Thymus (tissue), 11 donors: Measurements from ENCODE around the gene PNMA5. TPM values are rescaled to one million over a fixed set of nuclear protein-coding genes. Genes with fewer than 3 reads are reported as not detected.
"Not testable (repeated sequence)": the region's sequence is repeated elsewhere in the genome, so short reads cannot be mapped to it uniquely, and the experiment has no call there.

Experiments used
- DNase-seq, 9 donors: peaks; one replicate each; pipeline ENCODE4 v3.0.0-alpha.2; 2013; ENCODE audit warnings: low spot score in 9 of 9, low read depth in 6 of 9, missing footprints in 1 of 9
- H3K27ac ChIP-seq, 2 donors: one replicate each; pipeline ENCODE4 v1.5.1; 2013; ENCODE audit warnings: control low read depth in 1 of 2, low read depth in 1 of 2, low read length in 1 of 2, mild to moderate bottlenecking in 1 of 2, moderate library complexity in 1 of 2
- H3K27me3 ChIP-seq, 2 donors: one replicate each; pipeline ENCODE4 v1.5.1; 2013; ENCODE audit warnings: low read length in 1 of 2; ENCODE audit not compliant: control insufficient read depth in 2 of 2, insufficient read depth in 1 of 2
- H3K36me3 ChIP-seq, 2 donors: one replicate each; pipeline ENCODE4 v1.5.1; 2013; ENCODE audit warnings: low read length in 1 of 2, mild to moderate bottlenecking in 1 of 2, moderate library complexity in 1 of 2; ENCODE audit not compliant: control insufficient read depth in 2 of 2, insufficient read depth in 2 of 2
- H3K4me1 ChIP-seq, 2 donors: one replicate each; pipeline ENCODE4 v1.5.1; 2013; ENCODE audit warnings: low read length in 2 of 2; ENCODE audit not compliant: control insufficient read depth in 2 of 2, insufficient read depth in 2 of 2
- H3K4me3 ChIP-seq, 2 donors: one replicate each; pipeline ENCODE4 v1.5.1; 2013; ENCODE audit warnings: low read length in 2 of 2, control low read depth in 1 of 2, mild to moderate bottlenecking in 1 of 2
- H3K9me3 ChIP-seq, 2 donors: one replicate each; pipeline ENCODE4 v1.5.1; 2013; ENCODE audit warnings: low read length in 1 of 2, mild to moderate bottlenecking in 1 of 2; ENCODE audit not compliant: control insufficient read depth in 2 of 2, insufficient read depth in 1 of 2
- WGBS: extraction: QIAGEN DNeasy Blood & Tissue Kit; methylation state at CpG from one replicate; pipeline ENCODE4 v1.1.7; 2013; 5-methylcytosine and 5-hydroxymethylcytosine counted together
- polyA plus RNA-seq: library from polyadenylated mRNA; stranded (reverse); fragments of 200-250 nt; gene quantifications from one replicate; pipeline ENCODE4 v1.2.3, GENCODE V29; 2013
- total RNA-seq: library from RNA; stranded (reverse); fragments of 120-200 nt; gene quantifications from one replicate; pipeline ENCODE4 v1.2.4, GENCODE V29; 2013
- donor health status: healthy.

The PNMA5 gene
- total and polyA plus RNA-seq, 2 donors, result 0.25 TPM; not detected in 1

DNA sequence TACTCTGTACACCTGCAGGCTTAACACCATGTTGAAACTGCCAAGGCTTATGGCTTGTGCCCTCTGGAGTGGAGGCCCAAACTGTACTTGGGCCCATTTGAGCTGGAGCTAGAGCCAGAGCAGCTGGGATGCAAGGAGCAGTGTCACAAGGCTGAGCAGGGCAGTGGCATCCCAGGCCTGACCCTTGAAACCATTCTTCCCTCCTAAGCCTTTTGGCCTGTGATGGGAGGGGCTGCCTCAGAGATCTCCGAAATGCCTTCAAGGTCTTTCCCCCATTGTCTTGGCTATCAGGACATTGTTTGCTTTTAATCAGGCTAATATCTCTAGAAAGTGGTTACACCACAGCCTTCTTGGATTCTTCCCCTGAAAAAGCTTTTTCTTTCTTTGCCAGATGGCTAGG lies 10.9 kb upstream of the PNMA5 start:
- no peaks in the 10 kb centered on the region for H3K36me3 ChIP-seq
- H3K27me3 ChIP-seq, result no peaks in the 10 kb centered on the region
- no peaks in the 10 kb centered on the region for H3K4me1 ChIP-seq
- 100% methylated on average over 1 of the region's 1 CpG for WGBS
- no peak for DNase-seq
- H3K4me3 ChIP-seq, result no peak overlapping the region
- H3K27ac ChIP-seq, result no peak overlapping the region
- H3K9me3 ChIP-seq, result no peaks in the 10 kb centered on the region

DNA sequence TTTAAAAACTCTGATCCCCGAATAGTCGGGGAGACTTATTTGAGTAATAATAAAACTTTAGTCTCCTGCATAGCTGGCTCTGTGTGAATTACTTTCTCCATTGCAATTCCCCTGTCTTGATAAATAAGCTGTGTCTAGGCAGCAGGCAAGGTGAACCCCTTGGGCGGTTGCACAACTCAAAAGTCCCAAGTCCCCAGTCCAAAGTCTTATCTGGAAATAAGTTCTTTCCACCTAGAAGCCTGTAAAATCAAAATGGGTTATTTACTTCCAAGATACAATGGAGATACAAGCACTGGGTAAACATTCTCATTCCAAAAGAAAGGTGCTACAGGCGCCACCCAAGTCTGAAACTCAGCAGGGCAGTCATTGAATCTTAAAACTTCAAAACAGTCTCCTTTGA lies 10.1 kb upstream of the PNMA5 start:
- no peak for DNase-seq
- 98% methylated on average over 4 of the region's 4 CpGs for WGBS
- no peaks in the 10 kb centered on the region for H3K36me3 ChIP-seq

DNA sequence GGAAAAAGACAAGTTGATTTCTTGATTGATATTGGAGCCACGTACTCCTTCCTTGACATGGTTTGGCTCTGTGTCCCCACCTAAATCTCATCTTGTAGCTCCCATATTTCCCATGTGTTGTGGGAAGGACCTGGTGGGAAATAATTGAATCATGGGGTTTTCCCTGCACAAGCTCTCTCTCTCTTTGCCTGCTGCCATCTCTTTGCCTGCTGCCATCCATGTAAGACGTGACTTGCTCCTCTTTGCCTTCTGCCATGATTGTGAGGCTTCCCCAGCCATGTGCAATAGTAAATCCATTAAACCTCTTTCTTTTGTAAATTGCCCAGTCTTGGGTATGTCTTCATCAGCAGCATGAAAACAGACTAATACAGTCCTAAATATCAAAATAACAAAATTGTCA lies 8.3 kb upstream of the PNMA5 start:
- not testable (repeated sequence) for H3K27ac ChIP-seq, H3K4me1 ChIP-seq, H3K36me3 ChIP-seq, H3K4me3 ChIP-seq, DNase-seq, H3K9me3 ChIP-seq, H3K27me3 ChIP-seq
- WGBS, result 90% methylated on average over 2 of the region's 2 CpGs

More for the DNA sequence above, 10.1 kb upstream of the PNMA5 start:
- Histone ChIP-seq H3K9me3 (no peaks in the 10 kb centered on the region), H3K4me3 (no peak overlapping the region), H3K27ac (no peak overlapping the region), H3K4me1 (no peaks in the 10 kb centered on the region), H3K27me3 (no peaks in the 10 kb centered on the region)

DNA sequence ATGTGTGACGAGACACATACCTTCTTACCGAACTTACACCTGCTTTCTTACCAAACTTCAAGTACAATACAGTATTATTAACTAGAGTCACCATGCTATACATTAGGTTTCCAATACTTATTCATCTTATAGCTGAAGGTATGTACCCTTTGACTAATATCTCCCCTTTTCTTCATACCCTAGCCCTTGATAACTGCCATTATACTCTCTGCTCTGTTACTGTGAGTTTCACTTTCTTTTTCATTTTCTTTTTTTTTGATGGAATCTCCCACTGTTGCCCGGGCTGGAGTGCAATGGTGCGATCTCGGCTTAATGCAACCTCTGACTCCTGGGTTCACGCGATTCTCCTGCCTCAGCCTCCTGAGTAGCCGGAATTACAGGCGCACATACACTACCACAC lies 3.4 kb upstream of the PNMA5 start:
- no peaks in the 10 kb centered on the region for H3K36me3 ChIP-seq
- H3K4me1 ChIP-seq, result no peaks in the 10 kb centered on the region
- no peaks in the 10 kb centered on the region for H3K27me3 ChIP-seq
- H3K4me3 ChIP-seq, result no peak overlapping the region
- DNase-seq, result no peak
- H3K9me3 ChIP-seq, result no peaks in the 10 kb centered on the region
- H3K27ac ChIP-seq, result no peak overlapping the region
- WGBS, result 98% methylated on average over 9 of the region's 9 CpGs

DNA sequence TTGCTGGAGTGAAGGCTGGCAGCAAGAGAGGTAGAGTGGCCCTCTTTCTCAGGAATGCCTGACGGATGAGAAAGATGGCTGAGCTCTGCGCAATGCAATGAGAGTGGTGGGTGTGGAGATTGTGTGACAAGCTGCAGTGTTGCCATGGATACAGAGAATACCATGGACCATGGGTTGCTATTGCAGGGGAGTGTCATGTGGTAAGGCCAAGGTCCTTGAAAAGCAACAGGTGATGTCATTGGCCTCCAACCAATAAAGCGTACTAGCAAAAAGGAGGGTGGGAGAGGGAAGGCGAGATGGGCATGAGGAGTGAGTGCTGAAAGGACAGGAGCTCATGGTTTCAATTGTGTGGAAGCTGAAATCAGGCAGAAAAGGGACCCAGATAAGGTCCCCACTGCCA lies 1.8 kb downstream of the PNMA5 start:
- Histone ChIP-seq H3K27ac (no peak overlapping the region), H3K4me1 (no peaks in the 10 kb centered on the region), H3K27me3 (no peaks in the 10 kb centered on the region), H3K36me3 (no peaks in the 10 kb centered on the region), H3K9me3 (no peaks in the 10 kb centered on the region), H3K4me3 (no peak overlapping the region)
- 95% methylated on average over 4 of the region's 4 CpGs for WGBS
- no peak for DNase-seq

DNA sequence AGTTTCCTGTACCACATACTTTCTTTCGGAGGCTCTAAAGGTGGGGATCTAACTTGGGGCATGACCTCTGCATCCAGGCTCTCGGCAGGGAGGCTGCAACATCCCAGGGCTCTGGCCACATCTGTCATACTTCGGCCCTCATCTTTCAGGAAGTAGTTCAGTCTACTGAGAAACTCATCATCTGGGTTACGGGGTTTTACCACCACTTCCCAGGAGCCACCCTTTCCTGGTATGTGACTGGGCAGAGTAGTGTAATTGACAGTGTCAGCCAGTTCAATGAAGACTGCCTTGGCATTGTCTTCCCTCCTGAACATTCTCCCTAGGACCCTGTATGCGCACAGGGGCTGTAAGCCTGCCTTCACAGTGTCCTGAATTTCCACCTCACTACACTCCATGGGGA lies 2.8 kb downstream of the PNMA5 start:
- Histone ChIP-seq H3K4me3 (no peak overlapping the region), H3K4me1 (no peaks in the 10 kb centered on the region), H3K27me3 (no peaks in the 10 kb centered on the region), H3K9me3 (no peaks in the 10 kb centered on the region), H3K27ac (no peak overlapping the region), H3K36me3 (no peaks in the 10 kb centered on the region)
- DNase-seq, result no peak
- WGBS, result 92% methylated on average over 5 of the region's 5 CpGs

DNA sequence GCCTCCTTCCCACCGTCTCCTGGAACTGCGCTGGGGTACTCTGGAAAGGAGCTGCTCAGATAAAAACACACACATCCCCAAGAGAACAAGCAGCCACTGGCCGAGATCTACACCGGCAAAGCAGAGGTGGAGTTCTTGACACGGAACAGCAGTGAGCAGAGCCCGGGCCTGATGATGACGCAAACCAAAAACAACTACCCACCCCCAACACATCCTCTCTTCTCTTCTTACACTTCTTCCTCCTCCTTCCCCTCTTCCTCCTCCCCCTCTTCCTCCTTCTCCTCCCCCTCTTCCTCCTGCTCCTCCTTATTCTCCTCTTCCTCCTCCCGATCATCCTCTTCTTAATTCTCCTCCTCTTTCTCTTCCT lies 4.6 kb downstream of the PNMA5 start:
- H3K36me3 ChIP-seq, result no peaks in the 10 kb centered on the region
- H3K4me3 ChIP-seq, result no peak overlapping the region
- no peaks in the 10 kb centered on the region for H3K9me3 ChIP-seq
- WGBS, result 82% methylated on average over 8 of the region's 8 CpGs
- no peaks in the 10 kb centered on the region for H3K27me3 ChIP-seq
- no peaks in the 10 kb centered on the region for H3K4me1 ChIP-seq
- no peak overlapping the region for H3K27ac ChIP-seq
- DNase-seq, result no peak

DNA sequence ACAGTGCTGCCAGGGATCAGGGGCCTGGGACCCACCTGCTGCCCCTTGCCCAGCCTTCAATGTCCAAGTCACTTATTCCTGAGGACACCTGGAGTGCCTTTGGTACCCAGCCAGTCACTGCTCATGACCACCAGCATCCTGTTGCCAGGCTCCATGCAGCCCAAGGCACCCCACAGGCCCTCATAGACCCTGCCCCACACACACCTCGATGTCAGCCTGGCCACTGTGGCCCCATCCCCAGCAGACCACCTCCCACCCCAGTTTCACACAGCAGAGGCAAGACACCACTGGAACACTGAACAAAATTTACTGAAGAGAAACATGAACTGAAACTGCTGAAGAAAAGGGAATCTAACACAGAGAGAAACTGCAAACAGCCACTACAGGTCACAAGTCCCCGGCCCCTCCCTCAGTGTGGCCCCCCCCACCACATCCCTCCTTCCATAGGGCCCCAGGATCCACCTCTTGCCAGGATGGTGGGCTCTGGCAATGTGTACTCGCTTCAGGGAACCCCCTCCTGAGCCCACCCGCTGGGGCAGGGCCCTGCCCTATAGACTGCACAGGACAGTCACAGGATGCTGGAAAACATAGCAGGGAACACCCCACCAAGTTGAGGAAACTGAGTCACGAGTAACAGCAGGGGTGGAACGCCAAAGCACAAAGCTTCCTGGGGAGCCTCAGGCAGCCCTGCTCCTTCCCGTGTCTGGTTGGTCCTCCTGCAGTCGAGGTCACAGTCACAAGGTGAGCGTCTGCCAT lies 5.2 kb downstream of the PNMA5 start:
- H3K27ac ChIP-seq, result no peak overlapping the region
- H3K4me3 ChIP-seq, result no peak overlapping the region
- no peaks in the 10 kb centered on the region for H3K36me3 ChIP-seq
- 89% methylated on average over 9 of the region's 9 CpGs for whole genome bisulfite sequencing
- H3K9me3 ChIP-seq, result no peaks in the 10 kb centered on the region
- no peak for DNase-seq
- no peaks in the 10 kb centered on the region for H3K4me1 ChIP-seq
- H3K27me3 ChIP-seq, result no peaks in the 10 kb centered on the region

DNA sequence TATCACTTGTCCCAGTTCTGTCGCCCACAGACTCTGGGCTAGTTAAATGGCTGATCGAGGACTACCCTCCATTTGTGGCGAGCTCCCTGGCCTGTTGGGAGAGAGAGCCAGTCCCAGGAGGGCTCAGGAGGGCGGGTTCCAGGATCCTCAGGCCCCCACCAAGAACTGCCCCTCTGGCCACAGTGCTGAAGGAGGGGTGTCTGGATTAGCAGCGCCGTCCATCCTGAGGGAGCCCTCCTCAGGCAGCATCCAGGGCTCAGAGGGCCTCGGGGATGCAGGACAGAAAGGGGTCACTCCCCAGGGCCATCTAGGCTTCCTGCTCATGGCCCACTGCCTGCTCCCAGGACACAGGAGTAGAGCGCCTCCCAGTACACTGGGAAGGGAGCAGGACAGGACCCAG lies 6.1 kb downstream of the PNMA5 start:
- 93% methylated on average over 8 of the region's 8 CpGs for WGBS
- DNase-seq, result no peak
- H3K9me3 ChIP-seq, result no peaks in the 10 kb centered on the region

More for the DNA sequence above, 6.1 kb downstream of the PNMA5 start:
- Histone ChIP-seq H3K4me3 (no peak overlapping the region), H3K4me1 (no peaks in the 10 kb centered on the region), H3K27ac (no peak overlapping the region), H3K27me3 (no peaks in the 10 kb centered on the region), H3K36me3 (no peaks in the 10 kb centered on the region)
